Stimulated activated CD4-positive, alpha-beta T cell treated with anti-CD3 and anti-CD28 coated beads, Interleukin-15, amount 100 ng/mL, for 48 hours (primary cell): ENCODE results near the gene PTPRD.

ENCODE experiments used
- DNase-seq, 2 donors: peaks; one replicate each; pipeline ENCODE4 v3.0.0-alpha.2; 2020; ENCODE audit warnings: low read depth in 2 of 2

PTPRD gene

DNA sequence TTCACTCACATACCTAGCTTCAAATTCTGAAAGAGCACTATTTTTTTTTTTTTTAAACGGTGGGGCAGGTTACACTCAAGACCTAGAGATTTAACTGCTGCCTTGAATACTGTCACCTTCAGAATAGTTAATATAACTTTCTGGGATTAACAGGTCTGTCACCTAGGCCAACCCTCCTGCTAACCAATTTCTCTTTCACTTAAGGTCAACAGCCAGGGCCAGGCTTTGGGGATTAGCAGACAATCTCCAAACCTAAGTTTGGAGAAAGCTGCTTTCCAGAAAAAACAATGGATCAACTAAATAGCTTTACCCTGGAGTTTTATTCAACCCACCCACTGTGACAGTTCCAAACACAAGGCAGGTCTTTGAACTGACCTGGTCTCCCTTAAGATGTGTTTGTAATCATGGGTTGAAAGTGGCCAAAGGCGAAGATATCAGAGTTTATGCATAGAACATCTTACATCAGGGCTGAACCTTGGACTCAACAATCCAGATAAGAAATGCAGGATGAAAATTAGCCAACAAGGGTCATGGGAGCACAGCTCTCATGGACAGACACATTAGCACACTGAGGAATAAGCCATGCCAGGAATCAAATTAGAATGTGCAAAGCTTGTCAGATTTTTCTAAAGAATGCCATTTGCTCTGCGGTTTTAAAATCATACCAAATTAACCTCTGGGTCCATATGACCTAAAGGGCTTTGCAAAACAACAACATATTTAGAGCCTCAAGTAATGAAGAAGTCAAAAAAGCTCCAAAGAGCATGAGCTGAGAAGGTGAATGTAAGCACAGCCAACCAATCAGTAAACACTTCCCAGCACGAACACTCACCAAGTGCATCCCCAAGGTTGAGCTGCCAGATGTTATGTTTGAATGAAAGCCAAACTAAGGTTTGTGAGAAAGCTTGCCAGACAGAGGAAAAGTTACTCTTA, 2274.7 kb downstream of the PTPRD start:
- no peak for DNase-seq

DNA sequence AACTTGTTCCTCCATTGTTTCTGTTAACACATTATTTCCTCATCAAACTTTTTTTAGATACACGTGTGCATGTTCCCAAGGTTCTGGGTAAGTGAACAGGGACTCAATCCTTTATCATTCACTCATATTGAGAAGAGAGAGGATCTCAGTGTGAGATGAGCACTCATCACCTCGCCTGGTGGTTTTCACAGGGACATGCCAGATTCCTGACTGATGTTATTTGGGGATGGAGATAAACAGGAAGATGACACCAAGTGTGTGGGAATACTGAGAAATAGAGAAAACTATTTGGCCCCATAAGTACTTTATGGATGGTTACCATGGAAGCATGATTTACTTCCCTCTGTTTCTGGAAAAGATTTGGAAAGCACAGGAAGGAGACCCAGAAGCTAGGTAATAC, 2279.9 kb downstream of the PTPRD start:
- DNase-seq: no peak

DNA sequence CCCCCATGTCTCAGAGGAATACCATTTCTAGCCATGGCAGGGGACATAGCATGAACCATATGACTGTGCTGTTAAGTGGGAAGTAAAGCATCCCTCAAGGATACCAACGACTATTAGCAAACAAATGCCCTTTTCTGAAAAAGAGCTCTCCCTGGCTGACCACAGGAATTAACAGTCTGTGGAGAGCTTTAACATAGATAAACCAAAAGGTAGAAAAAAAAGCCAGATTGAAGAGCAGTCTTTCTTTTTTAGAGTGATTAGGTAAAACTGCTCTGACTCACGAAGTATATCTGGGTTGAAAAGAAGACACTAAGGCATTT, 2280.5 kb downstream of the PTPRD start:
- DNase-seq: no peak

DNA sequence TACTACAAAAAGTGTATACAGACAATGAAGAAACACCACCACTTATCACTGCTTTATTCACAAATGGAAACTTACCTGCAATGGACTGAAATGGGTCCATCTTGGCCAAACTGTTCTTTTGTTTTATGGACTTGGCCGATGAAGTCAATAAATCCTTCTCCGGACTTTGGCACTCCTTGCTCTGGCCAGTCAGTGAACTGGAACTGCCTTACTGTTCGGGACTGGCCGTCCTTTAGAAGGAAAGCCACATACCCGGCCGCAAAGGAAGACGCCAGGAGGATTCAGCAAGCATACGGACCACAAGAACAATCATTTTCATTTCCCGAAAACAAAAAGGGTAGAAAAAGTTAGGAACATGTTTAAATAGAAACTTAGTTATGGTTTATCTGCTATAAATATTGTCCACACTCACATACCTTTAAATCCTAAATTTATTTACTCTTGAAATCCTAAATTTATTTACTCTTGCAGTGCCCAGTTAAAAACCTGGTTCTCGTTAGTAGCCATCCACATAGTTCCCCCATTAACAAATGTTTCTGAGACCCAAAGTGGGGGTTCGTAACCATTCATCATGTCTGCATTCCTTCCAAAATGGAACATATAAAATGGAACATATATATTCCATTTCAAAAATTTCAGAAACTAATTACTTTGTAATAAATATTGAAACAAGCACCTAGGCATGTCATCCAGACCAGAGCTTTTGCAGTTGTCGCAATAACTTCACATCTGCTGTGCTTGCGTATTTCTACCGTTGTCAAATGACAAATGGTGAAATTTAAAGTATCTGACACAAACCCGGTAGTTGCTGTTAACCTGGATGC, 2281.1 kb downstream of the PTPRD start:
- no peak for DNase-seq

DNA sequence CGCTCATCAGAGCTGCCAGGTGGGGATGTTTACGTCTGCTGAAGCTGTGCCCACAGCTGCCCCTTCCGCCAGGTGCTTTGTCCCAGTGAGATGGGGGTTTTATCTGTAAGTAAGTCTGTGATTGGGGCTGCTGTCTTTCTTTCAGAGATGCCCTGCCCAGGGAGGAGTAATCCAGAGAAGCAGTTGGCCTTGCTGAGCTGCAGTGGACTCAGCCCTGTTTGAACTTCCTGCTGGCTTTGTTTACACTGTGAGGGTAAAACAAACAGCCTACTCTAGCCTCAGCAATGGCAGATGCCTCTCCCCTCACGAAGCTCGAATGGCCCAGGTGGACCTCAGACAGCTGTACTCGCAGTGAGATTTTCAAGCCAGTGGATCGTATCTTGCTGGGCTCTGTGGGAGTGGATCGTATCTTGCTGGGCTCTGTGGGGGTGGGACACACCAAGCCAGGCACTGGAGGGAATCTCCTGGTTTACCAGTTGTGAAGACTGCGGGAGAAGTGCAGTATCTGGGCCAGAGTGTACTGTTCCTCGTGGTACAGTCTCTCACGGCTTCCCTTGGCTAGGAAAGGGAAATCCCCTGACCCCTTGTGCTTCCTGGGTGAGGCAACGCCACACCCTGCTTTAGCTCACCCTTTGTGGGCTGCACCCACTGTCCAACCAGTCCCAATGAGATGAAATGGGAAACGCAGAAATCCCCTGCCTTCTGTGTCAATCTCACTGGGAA, 2283.1 kb downstream of the PTPRD start:
- DNase-seq: no peak

- no peak for DNase-seq
Observed at GRCh38 chr9:8315211-8315610, 2297.6 kb downstream of the PTPRD start.

DNA sequence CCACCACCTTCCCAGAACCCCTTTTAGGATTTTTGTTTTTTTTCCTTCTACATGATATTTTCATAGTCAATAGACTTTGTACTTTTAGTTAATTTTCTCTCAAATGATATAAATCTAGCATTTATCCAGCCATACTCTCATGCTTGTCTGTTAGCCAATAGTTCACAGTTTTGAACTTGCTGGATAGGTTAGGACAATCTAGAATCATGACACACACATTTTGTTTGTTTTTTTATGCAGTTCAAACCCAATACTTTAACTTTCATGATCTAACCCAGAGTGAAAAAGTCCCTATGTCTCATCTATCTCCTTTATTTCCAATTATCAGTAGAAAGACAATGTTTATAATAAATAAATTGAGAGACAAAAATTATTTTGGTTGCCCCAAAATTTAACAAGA, 2303.5 kb downstream of the PTPRD start:
- DNase-seq: no peak

GRCh38 chr9:8304720-8305119, 2308.1 kb downstream of the PTPRD start:
- DNase-seq: no peak

DNA sequence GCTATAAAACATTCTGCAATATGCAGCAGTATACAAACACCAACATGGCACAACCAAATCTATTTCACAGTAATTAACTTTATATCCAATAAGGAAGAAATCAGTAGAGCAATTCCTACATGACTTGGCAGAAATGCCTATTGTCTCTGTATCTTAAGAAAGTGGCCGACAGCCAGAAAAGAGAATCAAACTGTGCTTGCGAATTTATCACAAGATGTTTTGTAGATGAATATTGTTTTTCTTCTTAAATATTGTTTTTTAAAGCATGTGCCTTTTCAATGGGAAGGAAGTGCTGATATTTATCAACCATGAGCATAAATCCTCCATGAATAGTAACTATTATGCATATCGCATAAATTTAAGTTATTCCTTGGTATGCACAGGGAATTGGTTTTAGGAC, 2311.5 kb downstream of the PTPRD start:
- DNase-seq: no peak

DNA sequence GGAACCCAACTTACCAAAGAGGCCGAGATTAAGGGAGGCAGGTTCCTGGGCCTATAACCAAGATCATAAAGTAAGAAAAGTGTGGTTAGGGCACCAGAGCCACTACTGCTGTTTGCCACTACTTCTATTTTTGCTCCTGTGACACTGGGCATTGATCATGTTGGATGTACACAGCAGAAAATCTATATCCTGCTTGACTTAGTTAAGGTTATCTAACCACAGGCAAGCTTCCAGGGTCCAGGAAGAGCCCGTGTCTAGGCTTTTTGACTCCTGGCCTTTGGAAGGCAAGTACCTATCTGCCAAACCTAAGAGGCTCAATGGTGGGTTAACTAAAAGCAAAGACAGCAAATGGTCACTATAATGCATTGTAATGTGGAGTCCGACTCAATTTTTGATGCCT, 2315.8 kb downstream of the PTPRD start:
- no peak for DNase-seq

DNA sequence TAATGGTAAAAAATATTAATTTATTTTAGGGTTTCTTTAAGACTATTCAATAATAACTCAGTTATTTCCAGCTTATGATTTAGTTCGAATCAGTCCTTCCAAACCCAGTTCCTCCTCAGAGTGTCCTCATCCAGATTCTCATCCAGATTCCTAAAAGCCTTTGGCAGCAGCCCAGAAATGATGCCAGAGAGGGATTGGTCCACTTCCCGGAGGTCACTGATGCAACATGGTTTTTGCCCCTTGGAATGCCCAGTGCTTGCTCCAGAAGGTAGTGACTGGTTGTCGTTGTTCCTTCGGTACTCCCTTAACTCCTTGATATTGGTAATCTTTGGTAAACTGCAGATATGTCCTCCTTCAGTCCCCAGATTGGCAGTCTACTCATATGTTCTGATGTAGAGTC, 2320.1 kb downstream of the PTPRD start:
- DNase-seq: no peak

GRCh38 chr9:8289681-8290080, 2323.1 kb downstream of the PTPRD start:
- no peak for DNase-seq

DNA sequence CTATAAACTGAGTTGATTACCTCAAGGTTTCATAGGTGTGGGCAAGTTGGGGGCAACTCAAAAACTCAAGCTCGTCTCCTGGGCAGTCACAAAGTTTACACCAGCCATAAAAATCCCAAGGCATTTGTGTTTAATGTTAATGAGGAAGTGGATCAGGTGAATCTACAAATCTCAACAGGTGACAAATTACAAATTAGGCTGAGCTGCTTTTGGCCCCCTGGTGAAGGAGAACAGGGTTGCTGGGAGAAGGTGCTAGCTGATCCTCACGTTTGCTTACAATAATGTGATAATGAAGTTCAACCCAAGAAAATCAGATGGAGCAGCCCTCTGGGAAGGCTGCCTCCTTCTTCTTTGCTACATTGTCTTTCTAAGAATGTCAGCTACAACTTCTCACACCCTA, 2324.8 kb downstream of the PTPRD start:
- DNase-seq: no peak

GRCh38 chr9:8287501-8287900, 2325.3 kb downstream of the PTPRD start:
- no peak for DNase-seq

DNA sequence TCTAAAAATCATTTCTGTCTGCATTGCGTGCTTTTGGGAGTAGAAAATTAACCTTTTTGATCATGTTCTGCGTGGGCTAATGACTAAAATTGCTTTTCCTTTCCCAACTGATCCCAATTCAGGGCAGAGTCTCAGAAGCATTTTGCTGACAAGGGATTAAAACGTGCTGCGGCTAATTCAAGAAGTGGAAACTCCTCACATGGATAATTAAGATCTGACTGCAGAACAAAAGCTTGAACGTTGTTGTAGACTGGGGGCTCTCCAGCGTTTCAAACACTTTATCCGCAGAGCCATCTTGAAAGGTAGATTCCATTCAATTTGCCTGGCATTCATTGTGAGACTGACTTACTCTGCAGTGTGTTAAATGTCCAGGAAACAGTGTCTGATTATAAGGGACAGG, 2327.9 kb downstream of the PTPRD start:
- no peak for DNase-seq

DNA sequence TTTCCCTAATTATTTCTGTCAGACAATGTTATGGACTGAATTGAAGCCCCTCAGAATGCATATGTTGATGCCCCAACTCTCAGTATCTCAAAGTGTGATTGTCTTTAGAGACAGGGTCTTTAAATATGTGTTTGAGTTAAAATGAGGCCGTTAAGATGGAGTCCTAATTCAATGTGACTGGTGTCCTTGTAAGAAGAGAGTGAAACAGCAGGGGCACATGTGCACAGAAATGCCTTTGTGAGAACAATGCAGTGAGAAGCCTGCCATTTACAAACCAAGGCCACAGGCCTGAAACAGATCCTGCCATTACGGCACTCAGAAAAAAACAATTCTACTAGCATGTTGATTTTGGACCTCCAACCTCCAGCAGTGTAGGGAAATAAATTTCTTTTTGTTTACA, 2330.3 kb downstream of the PTPRD start:
- DNase-seq: no peak

- DNase-seq: no peak
Observed at GRCh38 chr9:8280811-8281210, 2332.0 kb downstream of the PTPRD start.

GRCh38 chr9:8278048-8278447, 2334.8 kb downstream of the PTPRD start:
- no peak for DNase-seq

GRCh38 chr9:8270235-8270634, 2342.6 kb downstream of the PTPRD start:
- DNase-seq: no peak

DNA sequence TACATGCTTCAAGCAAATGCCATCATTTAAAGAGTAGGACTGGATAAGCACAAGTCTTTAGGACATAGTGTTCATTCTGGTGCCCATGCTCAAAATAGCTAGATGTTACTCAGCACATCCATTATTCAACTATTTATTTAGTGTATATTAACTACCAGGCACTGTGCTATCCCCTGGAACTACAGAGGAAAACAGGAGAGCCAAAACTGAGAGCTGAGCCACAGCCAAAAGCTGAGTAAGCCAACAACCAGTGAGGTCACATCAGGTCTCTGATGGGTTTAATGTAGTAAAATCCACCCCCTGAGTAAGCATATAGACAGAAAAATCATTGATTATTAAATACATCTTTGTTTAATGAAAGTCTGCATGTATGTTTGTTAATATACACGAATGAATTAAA, 2343.9 kb downstream of the PTPRD start:
- no peak for DNase-seq

DNA sequence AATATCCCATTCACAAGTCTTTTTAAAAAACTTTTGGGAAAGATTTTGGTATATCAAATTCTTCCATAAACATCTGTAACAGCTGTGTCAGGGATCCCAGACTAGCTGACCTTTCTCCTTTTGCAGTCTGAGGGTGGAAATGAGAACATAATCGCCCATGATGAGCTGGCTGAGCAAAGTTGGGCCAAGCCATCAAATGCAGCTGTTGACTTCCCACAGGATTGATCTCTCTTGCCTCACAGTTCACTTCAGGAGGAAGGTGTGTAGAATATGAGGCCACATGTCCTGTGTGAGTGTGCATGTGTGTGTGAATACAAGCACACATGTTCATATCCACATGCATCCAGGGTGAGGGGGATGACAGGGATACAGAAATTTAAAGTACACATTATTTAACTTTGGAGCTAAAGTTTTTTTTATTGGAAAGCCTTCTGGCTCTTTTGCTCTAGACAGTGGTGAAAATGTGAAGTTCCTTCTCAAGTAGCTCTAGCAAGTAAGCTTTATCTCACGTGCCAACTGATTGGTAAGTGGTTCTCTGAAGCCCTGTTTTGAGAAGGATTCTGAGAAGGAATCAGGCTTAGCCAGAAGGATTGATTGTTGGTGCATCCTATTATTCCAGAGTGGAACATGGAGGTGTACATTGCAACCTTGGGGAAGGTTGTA, 2344.5 kb downstream of the PTPRD start:
- no peak for DNase-seq

DNA sequence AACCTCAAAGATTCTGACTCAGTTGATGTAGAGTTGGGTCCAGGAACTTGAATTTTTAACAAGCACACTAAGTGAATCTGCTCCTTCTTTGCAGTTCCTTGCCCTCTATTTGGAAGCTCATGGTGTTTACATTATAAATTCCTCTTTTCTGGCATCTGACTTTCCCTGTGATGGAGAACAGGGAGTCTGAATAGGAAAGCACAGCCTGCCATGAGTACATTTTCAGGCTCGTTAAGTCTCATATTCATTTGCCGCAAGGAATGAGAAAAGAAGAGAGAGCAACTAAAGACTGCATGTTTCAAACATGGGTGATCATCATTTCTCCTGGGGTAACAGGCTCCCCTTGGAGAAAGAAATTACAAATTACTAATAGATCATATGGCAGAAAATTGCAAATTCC, 2345.2 kb downstream of the PTPRD start:
- no peak for DNase-seq
